ENCODE measurements around the gene VEGFC.

GRCh38 chr4:176790398-176790797 lies 2.3 kb downstream of the VEGFC start:
- TF ChIP-seq, protein P1, sequence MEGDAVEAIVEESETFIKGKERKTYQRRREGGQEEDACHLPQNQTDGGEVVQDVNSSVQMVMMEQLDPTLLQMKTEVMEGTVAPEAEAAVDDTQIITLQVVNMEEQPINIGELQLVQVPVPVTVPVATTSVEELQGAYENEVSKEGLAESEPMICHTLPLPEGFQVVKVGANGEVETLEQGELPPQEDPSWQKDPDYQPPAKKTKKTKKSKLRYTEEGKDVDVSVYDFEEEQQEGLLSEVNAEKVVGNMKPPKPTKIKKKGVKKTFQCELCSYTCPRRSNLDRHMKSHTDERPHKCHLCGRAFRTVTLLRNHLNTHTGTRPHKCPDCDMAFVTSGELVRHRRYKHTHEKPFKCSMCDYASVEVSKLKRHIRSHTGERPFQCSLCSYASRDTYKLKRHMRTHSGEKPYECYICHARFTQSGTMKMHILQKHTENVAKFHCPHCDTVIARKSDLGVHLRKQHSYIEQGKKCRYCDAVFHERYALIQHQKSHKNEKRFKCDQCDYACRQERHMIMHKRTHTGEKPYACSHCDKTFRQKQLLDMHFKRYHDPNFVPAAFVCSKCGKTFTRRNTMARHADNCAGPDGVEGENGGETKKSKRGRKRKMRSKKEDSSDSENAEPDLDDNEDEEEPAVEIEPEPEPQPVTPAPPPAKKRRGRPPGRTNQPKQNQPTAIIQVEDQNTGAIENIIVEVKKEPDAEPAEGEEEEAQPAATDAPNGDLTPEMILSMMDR (IDR thresholded peaks at IDR 0.05): no peak
- no peak for TF ChIP-seq POLR2A (IDR thresholded peaks at IDR 0.05)

Data from Peyer's patch (tissue), 4 donors.